HG02973 (cell line): ENCODE data around the gene JAKMIP2.
A peak's percentile ranks its signal among the peaks of the same experiment; 100 is the strongest.
"Not testable (repeated sequence)": the region's sequence is repeated elsewhere in the genome, so short reads cannot be mapped to it uniquely, and the experiment has no call there.

ENCODE experiments used
- ATAC-seq: cut with Tn5 transposase; IDR thresholded peaks from one replicate; pipeline ENCODE4 v1.9.1; 2021; ENCODE audit warnings: moderate library complexity; ENCODE audit not compliant: unreplicated experiment

JAKMIP2 gene

GRCh38 chr5:147617711-147618350, 164.7 kb downstream of the JAKMIP2 start:
- ATAC-seq, result no peak

DNA sequence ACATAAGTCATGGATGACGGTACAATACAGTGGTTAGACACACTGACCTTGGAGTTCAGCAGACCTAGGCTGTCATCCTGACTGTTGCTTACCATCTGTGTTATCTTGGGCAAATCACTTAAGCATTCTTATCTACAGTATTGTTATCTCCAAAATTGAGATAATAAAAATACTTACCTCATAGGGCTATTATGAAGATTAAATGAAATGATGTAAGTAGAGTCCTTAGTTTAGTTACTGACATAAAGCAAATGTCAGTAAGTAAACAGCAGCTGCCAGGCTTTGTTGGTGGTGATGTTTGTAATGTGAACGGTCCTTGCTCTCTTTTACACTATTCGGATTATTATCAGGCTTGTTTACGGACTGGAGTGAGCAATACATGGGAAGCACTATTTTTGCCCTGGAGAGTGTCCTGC, 165.3 kb downstream of the JAKMIP2 start:
- ATAC-seq, result no peak

- no peak for ATAC-seq
Observed at GRCh38 chr5:147616421-147616820, 166.1 kb downstream of the JAKMIP2 start.

- no peak for ATAC-seq
Observed at GRCh38 chr5:147613359-147613758, 169.2 kb downstream of the JAKMIP2 start.

GRCh38 chr5:147611483-147611882, 171.0 kb downstream of the JAKMIP2 start:
- ATAC-seq, result no peak

DNA sequence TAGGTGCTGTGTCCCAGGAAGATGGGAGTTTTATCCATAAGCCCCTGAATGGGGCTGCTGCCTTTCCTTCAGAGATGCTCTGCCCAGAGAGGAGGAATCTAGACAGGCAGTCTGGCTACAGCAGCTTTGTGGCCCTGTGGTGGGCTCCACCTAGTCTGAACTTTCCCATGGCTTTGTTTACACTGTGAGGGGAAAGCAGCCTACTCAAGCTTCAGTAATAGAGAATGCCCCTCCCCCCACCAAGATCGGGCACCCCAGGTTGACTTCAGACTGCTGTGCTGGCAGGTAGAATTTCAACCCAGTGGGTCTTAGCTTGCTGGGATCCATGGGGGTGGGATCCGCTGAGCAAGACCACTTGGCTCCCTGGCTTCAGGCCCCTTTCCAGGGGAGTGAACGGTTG, 171.7 kb downstream of the JAKMIP2 start:
- no peak for ATAC-seq

DNA sequence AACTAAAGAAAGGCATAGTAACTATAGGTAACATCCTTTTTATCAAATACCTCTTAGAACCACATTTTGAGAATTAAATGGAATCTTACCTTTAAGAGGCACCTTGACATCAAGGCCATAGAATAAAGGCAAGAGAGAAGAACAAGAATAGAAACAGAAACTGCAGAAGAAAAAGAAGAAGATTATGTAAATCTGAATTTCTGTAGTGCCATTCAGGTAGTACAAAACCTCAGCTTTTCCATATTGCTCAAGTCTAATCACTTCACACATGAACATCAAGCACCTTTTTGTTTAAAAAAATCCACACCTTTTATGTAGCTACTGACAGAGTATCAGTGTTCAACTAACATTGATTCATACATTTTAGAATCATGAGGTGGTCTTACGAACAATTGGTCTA, 180.9 kb downstream of the JAKMIP2 start:
- ATAC-seq, result no peak

GRCh38 chr5:147591120-147591519, 191.4 kb downstream of the JAKMIP2 start:
- no peak for ATAC-seq

DNA sequence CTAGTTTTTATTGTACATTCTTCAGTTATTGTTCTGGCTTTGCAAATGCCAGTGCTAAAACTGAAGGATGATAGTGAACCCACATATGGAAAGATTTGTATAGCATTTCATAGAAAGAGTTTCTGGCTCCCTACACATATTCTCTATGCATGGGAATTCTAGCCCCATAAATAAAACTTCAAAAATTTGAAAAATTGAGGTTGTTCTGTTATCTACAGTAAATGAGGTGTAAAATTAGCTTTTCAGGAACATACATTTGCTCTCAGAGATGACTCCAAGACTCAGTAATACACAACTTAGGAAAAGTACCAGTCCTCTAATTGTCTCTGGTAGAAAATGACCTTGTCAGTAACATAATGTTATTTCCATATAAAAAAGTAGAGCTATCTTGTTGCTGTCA, 192.4 kb downstream of the JAKMIP2 start:
- ATAC-seq, result no peak

- ATAC-seq, result no peak
Observed at GRCh38 chr5:147586832-147587231, 195.7 kb downstream of the JAKMIP2 start.

- no peak for ATAC-seq
Observed at GRCh38 chr5:147586221-147586620, 196.3 kb downstream of the JAKMIP2 start.

GRCh38 chr5:147582272-147582671, 200.3 kb downstream of the JAKMIP2 start:
- not testable (repeated sequence) for ATAC-seq

DNA sequence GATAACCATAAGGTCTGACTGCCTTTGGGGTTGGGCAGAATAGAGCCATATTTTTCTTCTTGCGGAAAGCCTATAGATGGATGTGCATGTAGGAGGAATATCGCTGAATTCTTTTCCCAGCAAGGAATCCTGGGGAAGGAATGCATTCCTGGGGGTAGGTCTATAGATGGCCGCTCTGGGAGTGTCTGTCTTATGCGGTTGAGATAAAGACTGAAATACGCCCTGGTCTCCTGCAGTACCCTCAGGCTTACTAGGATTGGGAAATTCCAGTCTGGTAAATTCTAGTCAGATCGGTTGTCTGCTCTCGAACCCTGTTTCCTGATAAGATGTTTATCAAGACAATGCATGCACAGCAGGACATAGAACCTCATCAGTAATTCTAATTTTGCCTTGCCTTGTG, 202.1 kb downstream of the JAKMIP2 start:
- ATAC-seq, result not testable (repeated sequence)

GRCh38 chr5:147578228-147579024, 204.1 kb downstream of the JAKMIP2 start:
- no peak for ATAC-seq

GRCh38 chr5:147576646-147577535, 205.6 kb downstream of the JAKMIP2 start:
- peak; percentile 92 for ATAC-seq

GRCh38 chr5:147575598-147575997, 206.9 kb downstream of the JAKMIP2 start:
- no peak for ATAC-seq

DNA sequence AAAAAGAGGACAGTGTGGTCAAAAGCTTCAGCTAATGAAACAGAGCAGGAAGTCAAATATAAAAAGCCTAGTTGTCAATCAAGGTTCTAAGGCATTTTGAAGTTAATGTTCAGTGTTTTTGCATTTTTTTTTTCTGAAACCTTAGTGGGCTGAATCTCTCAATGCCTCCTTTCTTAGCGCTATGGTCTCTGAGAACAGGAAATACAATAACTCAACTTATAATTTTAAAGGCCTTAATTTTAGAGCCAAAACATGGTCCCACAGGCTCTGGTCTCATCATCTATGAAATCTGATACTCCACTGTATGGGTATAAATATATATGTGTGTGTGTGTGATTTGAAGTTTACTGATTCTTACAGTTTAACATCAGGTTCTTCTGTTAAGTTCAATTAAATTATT, 209.3 kb downstream of the JAKMIP2 start:
- no peak for ATAC-seq

- no peak for ATAC-seq
Observed at GRCh38 chr5:147568710-147569406, 213.7 kb downstream of the JAKMIP2 start.

DNA sequence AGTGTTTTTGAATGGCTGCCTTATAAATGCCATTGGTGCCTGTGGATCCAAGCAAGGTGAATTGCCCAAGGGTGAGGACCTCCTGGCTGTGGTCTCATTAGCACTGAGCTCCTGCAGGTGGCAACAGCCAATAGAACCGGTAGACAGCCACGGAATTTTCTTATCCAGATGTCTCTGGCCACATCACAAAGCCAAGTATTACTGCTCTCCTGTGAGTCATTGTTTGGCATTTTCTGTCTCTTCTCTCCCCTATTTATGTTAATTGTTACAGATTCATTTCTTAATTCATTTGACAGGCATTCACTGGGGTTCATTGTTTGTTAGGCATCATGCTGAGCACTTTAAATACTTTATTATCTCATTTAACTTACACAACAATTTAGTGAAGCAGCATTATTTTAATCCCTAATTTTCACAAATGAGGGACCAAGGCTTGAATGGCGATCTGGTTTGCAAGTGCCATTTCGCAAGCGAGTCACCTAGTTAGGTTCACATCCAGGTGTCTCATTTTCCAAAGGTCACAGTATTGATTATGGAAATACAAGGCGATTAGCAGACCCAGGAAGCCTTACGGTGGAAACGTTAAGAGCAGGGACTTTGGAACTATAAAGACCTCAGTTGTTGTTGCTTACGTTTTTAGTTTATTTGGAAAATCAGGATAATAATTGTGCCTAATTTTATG, 214.5 kb downstream of the JAKMIP2 start:
- no peak for ATAC-seq

DNA sequence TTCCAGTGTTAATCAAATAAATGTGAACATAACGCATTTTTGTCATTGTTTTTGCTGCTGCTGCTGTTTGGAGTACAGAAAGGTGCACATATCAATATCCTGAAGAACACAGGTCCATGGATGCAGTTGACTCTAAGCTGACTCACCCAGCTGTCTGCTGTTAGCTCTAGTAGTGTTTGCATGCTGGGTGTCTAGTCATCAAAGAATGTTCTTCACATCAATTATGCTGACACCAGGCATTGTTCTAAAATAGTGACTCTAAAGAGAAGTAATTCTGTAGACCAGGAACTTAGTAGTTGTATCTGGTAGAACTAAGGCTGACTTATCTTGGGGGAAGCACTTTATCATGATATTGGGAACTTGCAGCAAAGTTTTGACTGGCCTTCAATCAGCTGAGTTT, 217.0 kb downstream of the JAKMIP2 start:
- no peak for ATAC-seq
